ENCODE results near the gene FGF18. TPM values are rescaled to one million over a fixed set of nuclear protein-coding genes. Genes with fewer than 3 reads are reported as not detected.

The FGF18 gene
- total and polyA plus RNA-seq, 2 experiments from 2014 or later, result 50.3 to 81.9 TPM

DNA sequence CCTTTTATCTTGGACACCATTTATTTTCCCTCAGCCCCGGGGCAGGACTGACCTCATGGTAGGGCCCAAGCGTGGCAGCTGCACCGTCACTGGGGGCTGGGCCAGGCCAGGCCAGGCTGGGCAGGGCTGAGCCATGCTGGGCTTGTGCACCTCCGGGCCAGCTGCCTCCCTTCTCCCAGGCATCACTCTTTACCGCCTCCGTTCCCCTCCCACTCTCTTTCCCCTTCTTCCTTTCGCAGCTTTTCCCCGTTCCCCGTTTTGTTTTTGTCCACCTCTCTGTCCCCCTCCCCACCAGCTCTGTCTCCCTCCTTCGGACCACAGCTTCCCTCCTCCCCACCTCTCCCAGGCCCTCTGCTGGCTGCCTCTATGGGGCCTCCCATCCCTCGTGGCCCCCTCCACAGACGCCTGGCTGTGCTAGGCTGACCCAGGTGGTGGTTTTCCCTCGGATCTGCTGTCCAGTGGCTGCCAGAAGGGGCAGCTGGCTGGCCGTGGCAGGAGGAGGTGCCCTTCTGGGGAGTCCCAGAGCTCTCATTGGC lies 17.9 kb downstream of the FGF18 start:
- H3K27me3 ChIP-seq, result no peaks in the 10 kb centered on the region
- no peaks in the 10 kb centered on the region for H3K9me3 ChIP-seq (ENCODE audit: low read depth)
- no peak for DNase-seq (ENCODE audit: low read depth in 1 of 2, low spot score in 1 of 2)
- H3K4me1 ChIP-seq (ENCODE audit: low read depth), result peaks cover 36% of the 10 kb centered on the region
- TF ChIP-seq, protein P1, sequence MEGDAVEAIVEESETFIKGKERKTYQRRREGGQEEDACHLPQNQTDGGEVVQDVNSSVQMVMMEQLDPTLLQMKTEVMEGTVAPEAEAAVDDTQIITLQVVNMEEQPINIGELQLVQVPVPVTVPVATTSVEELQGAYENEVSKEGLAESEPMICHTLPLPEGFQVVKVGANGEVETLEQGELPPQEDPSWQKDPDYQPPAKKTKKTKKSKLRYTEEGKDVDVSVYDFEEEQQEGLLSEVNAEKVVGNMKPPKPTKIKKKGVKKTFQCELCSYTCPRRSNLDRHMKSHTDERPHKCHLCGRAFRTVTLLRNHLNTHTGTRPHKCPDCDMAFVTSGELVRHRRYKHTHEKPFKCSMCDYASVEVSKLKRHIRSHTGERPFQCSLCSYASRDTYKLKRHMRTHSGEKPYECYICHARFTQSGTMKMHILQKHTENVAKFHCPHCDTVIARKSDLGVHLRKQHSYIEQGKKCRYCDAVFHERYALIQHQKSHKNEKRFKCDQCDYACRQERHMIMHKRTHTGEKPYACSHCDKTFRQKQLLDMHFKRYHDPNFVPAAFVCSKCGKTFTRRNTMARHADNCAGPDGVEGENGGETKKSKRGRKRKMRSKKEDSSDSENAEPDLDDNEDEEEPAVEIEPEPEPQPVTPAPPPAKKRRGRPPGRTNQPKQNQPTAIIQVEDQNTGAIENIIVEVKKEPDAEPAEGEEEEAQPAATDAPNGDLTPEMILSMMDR (IDR thresholded peaks at IDR 0.05; ENCODE audit: low read depth, low read length), result no peak
- H3K27ac ChIP-seq, result no peak overlapping the region
- no peak overlapping the region for H3K4me3 ChIP-seq
- H3K36me3 ChIP-seq, result peaks cover 2% of the 10 kb centered on the region

DNA sequence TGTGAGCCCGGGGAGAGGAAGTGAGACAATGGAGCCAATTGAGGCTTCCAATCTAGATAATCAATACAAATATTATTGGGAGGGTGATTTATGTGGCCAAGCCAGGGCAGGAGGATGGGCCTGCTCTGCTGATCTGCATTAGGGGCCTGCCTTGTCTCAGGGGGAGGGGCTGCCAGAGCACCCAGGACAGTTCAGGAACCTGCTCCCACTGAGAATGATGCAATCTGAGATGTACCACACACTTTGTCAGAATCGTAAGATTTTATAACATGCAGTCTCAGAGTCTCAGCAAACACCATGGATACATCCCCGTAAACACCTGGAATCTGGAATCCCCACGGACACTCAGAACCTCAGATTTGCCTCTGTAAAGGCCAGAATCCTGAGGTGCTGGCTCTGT lies 19.3 kb downstream of the FGF18 start:
- Histone ChIP-seq H3K9me3 (ENCODE audit: low read depth) (no peaks in the 10 kb centered on the region), H3K36me3 (peaks cover 2% of the 10 kb centered on the region), H3K4me1 (ENCODE audit: low read depth) (peaks cover 29% of the 10 kb centered on the region), H3K27ac (no peak overlapping the region), H3K27me3 (no peaks in the 10 kb centered on the region), H3K4me3 (no peak overlapping the region)
- DNase-seq (ENCODE audit: low read depth in 1 of 2, low spot score in 1 of 2), result no peak
- TF ChIP-seq, protein P1 (IDR thresholded peaks at IDR 0.05; ENCODE audit: low read depth, low read length), result no peak

DNA sequence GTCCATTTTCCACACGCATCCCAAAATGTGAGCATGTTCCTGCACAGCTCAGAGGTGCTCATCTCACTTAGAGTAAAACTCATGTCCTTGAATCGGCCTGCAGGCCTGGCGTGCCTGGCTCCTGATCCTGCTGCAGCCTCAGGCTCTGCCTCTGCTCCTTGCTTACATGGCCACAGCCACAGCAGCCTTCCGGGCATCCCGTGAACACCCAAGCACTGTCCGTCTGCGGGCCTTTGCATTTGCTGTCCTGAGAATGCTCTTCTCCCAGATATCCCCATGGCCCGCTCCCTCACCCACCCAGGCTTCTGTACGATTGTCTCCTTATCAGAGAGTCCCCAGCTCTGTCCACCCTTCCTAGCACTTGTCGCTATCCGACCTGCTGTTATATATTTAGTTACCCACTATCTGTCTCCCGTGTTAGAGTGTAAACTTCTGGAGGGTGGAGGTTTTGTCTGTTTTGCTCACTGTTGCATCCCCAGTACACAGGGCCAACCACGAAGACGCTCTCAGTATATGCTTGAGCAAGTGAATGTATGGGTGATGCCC lies 21.9 kb downstream of the FGF18 start:
- no peaks in the 10 kb centered on the region for H3K9me3 ChIP-seq (ENCODE audit: low read depth)
- H3K27me3 ChIP-seq, result no peaks in the 10 kb centered on the region
- TF ChIP-seq, protein P1 (IDR thresholded peaks at IDR 0.05; ENCODE audit: low read depth, low read length), result no peak
- H3K36me3 ChIP-seq, result peaks cover 2% of the 10 kb centered on the region
- H3K4me3 ChIP-seq, result no peak overlapping the region
- DNase-seq (ENCODE audit: low read depth in 1 of 2, low spot score in 1 of 2), result no peak
- H3K27ac ChIP-seq, result peak overlapping the region; percentile 52
- H3K4me1 ChIP-seq (ENCODE audit: low read depth), result peaks cover 29% of the 10 kb centered on the region

DNA sequence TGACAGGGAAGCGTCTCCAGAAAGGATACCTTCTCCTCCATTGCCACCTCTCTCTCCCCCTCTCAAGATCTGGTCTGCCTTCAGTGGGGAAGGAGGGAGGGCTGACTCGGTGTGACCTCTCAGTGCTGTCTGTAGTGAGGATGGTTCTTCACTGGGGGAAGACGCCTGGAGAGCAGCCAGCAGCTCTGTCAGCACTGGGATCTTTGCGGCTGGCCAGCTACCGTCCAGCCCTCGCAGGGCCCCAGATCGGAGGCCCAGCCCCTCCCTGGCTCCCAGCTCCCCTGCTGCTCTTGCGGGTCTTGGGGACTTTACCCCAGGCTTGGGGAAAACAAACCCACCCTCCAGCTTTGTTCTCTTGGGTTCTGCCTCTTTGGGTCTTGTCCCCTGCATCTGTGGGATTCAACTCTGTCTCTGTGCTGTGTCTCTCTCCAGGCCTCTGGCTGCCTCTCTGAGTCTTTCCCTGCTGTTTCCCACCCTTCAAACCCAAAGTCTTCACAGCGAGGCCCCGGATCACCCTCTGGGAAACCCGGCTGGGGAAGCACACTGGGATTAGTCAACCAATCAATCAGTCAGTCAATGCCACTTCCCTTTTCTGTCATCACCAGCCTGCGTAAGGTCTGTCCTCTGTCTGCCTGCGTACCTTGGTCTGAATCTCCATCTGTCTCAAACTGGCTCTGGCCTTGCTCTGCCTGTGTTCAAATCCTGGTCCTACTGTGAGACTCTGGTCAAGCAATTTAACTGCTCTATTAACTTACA lies 23.0 kb downstream of the FGF18 start:
- Histone ChIP-seq H3K4me3 (no peak overlapping the region), H3K36me3 (peaks cover 2% of the 10 kb centered on the region), H3K27me3 (no peaks in the 10 kb centered on the region), H3K27ac (peak overlapping the region; percentile 52), H3K9me3 (ENCODE audit: low read depth) (no peaks in the 10 kb centered on the region), H3K4me1 (ENCODE audit: low read depth) (peaks cover 29% of the 10 kb centered on the region)
- DNase-seq (ENCODE audit: low read depth in 1 of 2, low spot score in 1 of 2), result peak in 1 of 2 donors; percentile 70
- TF ChIP-seq, protein P1 (IDR thresholded peaks at IDR 0.05; ENCODE audit: low read depth, low read length), result no peak

DNA sequence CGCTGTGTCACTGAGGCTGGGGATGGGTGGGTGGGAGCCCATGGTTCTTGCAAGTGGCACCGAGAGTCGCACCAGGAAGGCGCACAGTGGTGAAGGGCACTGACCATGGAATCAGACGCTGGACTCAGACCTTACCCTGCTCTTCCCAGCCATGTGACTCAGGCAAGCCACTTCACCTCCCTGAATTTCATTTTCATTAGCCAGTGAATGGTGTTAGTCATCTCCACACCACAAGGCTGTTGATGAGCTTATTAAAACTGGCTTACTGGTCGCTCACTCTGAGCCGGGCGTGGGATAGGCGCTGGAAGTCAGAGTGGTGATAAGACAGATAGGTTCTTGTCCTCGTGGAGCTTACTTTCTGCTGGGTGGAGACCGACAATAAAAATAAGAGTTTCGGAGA lies 25.1 kb downstream of the FGF18 start:
- Histone ChIP-seq H3K4me3 (no peak overlapping the region), H3K4me1 (ENCODE audit: low read depth) (peaks cover 25% of the 10 kb centered on the region), H3K9me3 (ENCODE audit: low read depth) (no peaks in the 10 kb centered on the region), H3K27ac (no peak overlapping the region), H3K36me3 (no peaks in the 10 kb centered on the region), H3K27me3 (no peaks in the 10 kb centered on the region)
- TF ChIP-seq, protein P1 (IDR thresholded peaks at IDR 0.05; ENCODE audit: low read depth, low read length), result no peak
- DNase-seq (ENCODE audit: low read depth in 1 of 2, low spot score in 1 of 2), result peak in 1 of 2 donors; percentile 36

Measured in cardiac muscle cell (in vitro differentiated cells and primary cell).